GM18502 (cell line): Measurements from ENCODE around the gene NLGN2.

Experiments
- ATAC-seq: cut with Tn5 transposase; IDR thresholded peaks from one replicate; pipeline ENCODE4 v1.9.1; 2021; ENCODE audit warnings: mild to moderate bottlenecking; ENCODE audit not compliant: unreplicated experiment, poor library complexity

NLGN2 gene

DNA sequence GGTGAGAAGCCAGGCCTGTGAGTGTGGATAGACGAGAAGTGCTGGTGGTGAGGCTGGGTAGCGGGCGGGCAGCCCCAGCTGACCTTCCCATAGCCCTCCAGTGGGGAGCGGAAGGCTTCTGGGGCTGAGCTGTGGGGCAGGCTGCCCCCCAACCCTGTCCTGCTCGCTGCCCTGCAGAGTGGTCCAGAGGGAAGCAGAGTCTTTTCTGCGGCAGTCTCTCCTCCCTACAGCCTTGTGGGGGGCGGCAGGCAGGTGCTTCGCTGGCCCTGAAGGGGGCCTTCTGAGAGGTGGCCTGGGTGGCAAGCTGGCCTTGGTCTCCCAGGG, 3.7 kb downstream of the NLGN2 start:
- no peak for ATAC-seq

DNA sequence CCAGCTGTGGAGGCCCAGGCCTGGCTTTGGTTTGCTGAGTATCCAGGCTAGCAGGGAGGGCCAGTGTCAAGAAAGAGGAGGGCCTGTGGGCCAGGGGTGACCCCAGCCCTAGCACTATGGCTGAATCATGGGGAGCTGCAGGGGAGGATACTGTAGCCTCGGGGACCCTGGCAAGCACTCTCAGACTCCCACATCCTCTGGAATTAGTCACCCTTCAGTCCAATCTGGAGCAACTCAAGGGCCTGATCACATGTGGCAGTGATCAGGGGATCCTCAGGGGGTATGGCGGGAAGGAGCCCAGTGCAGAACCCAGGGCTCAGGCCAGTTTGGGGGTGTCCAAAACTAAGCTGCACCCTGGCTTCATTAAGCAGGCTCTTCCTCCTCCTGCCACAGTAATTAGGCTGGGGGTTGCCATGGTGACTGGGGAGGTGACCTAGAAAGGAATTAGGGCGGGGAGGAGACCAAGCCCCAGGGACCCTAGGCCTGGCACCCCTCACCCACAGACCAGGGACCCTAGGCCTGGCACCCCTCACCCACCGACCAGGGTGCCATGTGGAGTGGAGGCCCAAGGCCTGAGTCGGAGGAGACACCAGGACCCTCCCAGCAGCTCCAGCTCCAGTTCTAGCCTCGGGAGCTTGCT, 5.8 kb downstream of the NLGN2 start:
- ATAC-seq, result no peak

DNA sequence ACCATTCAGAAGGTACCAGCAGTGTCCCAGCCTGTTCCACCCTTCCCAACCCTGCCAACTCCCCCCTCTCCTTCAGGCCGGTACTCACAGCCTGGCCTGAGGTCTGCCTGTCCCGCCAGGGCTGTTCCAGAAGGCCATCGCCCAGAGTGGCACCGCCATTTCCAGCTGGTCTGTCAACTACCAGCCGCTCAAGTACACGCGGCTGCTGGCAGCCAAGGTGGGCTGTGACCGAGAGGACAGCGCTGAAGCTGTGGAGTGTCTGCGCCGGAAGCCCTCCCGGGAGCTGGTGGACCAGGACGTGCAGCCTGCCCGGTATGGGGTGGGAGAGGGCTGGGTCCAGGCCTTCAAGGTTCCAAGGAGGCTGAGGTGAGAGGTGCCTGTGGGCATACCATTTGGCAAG, 7.2 kb downstream of the NLGN2 start:
- ATAC-seq, result no peak

DNA sequence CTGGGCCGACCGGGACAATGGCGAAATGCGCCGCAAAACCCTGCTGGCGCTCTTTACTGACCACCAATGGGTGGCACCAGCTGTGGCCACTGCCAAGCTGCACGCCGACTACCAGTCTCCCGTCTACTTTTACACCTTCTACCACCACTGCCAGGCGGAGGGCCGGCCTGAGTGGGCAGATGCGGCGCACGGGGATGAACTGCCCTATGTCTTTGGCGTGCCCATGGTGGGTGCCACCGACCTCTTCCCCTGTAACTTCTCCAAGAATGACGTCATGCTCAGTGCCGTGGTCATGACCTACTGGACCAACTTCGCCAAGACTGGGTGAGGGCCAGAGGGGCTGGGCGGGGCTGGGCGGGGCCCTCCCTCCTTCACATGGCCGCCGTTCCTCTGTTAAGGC, 8.1 kb downstream of the NLGN2 start:
- no peak for ATAC-seq

DNA sequence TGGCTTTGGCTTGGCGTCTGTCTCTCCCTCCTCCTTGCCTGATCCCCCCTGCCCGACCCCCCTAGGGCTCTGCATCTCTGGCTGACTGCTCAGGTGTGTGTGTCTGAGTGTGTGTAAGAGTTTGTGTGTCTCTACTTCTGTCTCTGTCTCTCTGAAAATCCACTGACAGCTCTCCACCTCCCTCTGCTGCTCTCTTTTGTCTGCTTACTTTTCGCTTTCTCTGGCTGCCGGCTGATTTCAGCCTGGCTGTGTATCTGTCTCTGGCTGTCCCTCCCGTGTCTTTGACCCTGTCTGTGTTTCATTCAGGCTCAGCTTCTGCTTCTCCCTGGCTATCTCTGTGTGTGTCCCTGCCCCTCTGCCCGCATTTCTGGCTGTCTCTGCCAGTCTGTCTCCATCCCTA, 8.7 kb downstream of the NLGN2 start:
- no peak for ATAC-seq

DNA sequence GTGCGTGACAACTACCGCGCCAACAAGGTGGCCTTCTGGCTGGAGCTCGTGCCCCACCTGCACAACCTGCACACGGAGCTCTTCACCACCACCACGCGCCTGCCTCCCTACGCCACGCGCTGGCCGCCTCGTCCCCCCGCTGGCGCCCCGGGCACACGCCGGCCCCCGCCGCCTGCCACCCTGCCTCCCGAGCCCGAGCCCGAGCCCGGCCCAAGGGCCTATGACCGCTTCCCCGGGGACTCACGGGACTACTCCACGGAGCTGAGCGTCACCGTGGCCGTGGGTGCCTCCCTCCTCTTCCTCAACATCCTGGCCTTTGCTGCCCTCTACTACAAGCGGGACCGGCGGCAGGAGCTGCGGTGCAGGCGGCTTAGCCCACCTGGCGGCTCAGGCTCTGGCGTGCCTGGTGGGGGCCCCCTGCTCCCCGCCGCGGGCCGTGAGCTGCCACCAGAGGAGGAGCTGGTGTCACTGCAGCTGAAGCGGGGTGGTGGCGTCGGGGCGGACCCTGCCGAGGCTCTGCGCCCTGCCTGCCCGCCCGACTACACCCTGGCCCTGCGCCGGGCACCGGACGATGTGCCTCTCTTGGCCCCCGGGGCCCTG, 9.5 kb downstream of the NLGN2 start:
- no peak for ATAC-seq

DNA sequence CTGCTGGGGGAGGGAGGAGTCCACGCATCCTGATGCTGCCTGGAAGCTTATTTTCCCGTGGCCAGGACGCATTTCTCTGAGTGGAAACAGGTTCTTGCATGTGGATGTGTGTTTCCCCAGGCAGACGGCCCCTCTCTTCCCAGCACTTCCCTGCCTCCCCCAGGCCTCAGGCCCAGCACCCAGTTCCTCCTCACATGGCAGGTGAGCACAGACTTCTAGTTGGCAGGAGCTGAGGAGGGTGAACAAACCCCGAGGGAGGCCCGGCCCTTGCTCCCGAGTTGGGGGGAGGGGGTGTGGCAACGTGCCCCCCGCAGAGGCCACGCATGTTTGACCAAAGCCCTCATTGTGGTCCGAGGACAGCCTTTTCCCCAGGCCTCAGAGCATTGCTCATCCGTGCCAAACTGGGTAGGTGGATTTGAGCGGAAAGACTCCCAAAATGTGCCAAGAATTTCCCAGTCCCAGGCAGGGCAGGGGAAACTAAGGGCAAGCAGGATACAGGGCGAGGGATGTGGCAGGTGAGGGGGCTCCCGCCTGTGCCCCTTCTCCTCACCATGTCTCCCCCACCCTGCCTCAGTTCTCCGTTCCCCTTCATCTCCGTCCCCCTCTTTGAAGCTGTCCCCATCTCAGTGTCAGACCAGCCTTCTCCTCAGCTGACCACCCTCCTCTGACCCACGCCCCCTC, 11.0 kb downstream of the NLGN2 start:
- ATAC-seq, result no peak

DNA sequence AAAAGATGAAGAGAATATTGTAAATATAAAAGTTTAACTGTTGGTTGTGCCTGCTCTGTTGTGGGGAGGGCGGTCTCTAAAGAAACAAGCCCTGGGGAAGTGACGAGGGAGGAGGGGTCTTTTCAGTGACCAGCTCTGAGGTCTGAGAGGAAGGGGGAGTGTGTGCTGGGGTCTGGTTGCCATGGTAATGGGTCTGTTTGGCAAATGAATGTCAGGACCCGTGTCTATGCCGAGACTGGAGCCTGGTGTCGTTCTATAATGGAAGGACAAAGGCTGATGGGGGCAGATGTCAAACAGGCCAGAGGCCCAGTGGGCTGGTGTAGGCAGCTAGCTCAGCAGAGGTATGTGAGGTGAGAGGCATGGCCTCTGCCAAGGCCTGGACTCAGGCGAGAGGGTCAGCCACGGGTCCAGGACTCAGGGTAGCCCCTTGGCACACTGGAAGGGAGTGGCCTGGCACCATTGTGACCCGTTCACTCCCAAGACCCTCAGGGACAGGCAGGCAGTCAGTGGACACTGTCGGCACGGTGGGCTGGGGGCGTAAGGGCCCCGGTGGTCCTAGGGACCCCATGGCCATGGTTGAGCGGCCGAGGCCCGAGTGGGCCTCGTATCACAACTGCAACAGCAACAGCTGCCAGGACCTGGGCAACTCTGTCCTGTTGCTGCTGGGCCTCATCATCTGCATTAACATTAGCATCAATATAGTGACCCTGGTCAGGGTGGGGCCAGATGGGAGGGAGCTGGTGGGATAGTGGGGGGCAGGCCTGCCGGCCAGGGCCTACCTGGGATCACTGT, 12.4 kb downstream of the NLGN2 start, which contains the start of gene SPEM1:
Gene SPEM1, plus strand, starts transcription at position 506 of the 792 bp plus-strand sequence. Its CDS starts 61 bp downstream, at position 567.
- no peak for ATAC-seq

DNA sequence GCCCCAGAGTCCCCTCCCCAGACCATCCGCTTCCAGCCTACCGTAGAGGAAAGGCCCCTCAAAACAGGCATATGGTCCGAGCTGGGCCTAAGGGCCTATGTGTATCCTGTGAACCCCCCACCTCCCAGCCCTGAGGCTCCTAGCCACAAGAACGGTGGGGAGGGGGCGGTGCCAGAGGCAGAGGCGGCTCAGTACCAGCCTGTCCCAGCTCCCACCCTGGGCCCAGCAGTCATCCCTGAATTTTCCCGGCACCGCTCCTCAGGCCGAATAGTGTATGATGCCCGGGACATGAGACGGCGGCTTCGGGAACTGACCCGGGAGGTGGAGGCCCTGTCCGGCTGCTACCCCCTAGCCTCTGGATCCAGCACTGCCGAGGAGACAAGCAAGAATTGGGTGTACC, 13.5 kb downstream of the NLGN2 start:
- no peak for ATAC-seq

DNA sequence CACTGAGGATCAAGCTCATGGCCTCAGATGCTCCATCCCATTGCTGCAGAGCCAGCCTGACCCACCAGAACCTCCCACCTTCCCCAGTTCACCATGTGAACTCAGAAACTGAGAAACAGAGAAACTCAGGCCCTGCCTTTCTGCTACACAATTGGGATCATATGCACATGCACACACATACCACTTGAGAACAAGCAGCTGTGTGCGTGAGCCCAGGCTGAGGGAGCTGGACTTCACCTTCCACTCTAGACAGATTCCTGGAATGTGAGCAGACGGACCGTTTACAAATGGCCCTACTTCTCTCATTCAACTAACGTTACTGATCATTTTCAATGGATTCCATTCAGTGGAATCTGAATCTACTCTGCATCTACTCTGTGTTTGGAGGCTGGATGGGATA, 16.0 kb downstream of the NLGN2 start:
- ATAC-seq, result no peak

DNA sequence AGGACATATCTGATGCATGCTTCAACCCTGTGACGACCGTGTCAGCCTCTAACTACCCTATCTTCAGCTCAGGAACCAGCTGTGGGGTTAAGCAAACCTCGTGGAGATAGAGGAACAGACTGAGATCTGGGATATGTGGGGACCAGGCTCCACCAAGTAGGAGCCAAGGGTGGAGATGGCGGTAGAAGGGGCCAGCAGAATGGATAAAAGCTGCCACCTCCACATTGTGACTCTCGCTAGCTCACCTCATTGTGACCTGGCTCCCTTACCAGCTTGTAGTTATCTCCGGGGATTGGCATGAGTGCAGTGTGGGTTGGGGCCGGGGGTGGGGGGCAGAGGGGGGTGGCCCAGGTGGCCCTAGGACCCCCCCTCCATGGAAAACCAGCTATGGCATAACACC, 17.7 kb downstream of the NLGN2 start, which contains the start of gene SPEM2:
Gene SPEM2, plus strand, starts transcription at position 301 of the 400 bp plus-strand sequence. Its CDS starts 73 bp downstream, at position 374.
- ATAC-seq, result no peak

DNA sequence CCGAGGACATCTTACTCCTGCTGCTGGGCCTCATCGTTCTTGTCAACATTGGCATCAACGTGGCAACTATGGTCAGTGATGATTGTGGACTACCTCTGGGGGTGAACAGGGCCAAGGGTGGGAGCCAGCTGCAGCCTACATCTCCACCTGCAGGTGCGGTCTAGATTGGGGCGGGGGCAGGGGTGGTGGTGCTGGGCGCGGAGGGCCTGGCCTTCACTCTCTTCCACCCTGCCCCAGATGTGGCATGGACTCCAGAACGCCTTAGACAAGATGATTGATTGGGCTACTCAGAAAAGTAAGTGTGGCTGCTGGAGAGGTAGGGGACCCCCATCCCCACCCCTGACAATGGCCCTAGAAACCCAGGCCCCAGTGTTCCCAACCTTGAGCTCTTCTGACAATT, 18.1 kb downstream of the NLGN2 start:
- ATAC-seq, result no peak

DNA sequence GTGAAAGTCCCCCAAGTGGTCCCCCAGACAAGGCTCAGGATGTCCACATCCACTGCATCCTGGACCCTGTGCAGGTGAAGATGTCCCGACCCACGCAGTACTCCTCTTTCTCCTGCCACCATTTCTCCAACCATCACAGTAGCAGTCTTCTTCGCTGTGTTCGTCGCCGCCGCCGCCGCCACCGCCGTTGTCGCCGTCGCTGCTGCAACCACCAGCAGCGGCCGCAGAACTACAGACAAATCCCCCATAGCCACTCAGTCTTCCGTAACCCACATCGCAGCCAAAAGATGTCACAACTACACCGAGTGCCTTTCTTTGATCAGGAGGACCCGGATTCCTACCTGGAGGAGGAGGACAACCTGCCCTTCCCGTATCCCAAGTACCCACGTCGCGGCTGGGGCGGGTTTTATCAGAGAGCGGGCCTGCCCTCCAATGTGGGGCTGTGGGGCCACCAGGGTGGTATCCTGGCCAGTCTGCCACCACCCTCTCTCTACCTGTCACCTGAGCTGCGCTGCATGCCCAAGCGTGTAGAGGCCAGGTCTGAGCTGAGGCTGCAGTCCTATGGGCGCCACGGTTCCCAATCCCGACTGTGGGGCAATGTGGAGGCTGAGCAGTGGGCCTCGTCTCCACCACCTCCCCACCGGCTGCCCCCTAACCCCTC, 18.7 kb downstream of the NLGN2 start:
- ATAC-seq, result no peak

DNA sequence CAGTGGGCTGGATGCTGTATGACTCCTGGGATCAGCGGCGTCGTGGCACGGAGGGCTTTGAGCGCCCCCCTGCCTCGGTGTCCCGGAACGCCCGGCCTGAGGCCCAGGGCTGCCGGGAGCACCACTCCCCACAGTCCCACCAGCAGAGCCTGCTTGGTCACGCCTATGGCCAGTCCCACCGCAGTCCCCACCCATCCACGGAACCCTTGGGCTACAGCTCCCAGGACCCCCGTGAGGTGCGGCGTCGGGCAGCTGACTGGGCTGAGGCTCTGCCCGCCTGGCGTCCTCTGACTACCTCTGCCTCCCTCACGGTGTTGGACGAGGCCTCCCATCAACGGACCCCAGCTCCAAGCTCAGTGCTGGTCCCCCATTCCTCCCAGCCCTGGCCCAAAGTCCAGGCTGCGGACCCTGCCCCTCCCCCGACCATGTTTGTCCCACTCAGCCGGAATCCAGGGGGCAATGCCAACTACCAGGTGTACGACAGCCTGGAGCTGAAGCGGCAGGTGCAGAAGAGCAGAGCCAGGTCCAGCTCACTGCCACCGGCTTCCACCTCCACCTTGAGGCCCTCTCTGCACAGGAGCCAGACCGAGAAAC, 19.3 kb downstream of the NLGN2 start:
- no peak for ATAC-seq

DNA sequence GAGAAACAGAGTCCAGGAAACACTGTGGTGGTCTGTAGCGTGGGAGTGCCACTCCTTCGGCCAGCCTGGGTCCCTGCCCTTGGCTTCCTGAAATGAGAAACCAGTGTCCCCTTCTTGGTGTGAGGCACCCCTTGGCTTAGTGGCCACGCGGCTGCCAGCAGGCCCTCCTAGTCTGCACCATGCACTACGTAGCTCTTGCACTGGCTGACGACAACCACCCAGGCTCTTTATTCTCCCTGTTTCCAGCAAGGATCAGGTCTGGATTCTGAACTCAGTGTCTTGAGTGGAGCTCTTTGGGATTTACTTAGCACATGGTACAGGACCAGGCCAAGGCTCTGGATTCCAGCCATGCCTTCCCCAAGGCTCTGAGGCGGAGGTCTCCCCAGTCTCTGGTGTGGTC, 19.9 kb downstream of the NLGN2 start:
- no peak for ATAC-seq

DNA sequence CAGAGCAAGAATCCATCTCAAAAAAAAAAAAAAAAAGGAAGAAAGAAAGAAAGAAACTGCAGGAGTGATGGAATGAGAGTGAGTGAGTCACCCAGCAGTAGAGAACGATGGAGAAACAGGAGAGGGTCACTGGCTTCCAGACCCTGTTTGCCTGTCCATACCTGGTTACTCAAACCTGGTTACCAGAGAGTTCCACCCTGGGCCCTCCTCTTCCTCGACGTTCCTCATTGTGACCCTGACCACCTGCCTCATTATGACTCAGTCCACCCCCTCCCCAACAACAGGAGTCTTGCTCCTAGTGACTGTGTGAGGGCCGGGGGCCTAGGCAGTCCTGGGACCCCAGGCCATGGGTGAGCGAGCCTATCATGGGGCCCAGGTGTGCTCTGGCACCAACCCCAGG, 20.9 kb downstream of the NLGN2 start, which contains the start of gene SPEM3:
Gene SPEM3, plus strand, starts transcription at position 301 of the 400 bp plus-strand sequence. Its CDS starts 46 bp downstream, at position 347.
- no peak for ATAC-seq

DNA sequence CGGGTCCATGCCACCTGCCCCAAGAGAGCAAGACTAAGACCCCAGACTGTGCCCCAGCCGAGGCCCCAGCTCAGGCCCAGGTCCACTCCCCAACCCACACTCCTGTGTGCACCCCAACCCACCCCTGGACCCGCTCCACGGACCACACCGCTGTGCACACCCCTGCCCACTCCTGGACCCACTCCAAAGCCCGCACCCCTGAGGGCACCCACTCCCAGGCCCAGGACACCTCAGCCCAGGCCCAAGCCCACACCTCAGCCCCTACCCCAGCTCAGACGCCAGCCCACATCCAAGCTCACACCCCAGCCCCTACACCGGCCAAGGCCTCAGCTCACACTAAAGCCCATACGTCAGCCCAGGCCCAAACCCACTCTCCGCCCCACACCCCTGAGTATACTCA, 22.1 kb downstream of the NLGN2 start:
- no peak for ATAC-seq

DNA sequence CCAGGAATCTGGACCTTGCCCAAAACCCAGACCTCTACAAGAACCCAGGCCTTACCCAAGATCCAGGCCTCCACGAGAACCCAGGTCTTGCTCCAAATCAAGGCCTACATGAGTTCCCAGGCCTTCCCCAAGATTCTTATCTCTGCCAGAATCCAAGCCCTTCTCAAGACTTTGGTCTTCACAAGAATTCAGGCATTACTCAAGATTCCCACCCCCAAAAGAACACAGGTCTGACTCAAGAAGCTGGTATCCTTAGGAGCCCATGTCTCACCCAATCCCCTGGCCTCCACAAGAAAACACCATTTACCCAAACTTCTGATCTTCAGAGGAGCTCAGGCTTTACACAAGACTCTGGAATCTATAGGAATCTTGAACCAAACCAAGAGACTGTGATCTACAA, 23.6 kb downstream of the NLGN2 start:
- ATAC-seq, result no peak

DNA sequence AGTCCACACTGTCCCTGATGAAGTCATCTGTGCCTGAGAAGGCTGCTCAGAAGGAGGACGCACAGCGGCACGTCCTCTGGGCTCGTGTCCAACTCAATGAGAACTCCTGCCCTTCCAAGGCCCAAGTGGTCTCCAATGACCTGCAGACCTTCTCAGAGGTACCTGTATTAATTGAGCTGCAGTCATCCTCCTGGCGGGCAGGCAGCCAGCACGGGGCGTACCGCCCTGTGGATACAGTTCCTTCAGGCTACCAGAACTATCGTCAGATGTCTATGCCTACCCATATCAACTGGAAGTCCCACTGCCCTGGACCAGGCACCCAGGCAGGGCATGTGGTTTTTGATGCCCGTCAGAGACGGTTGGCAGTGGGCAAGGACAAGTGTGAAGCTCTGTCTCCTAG, 24.7 kb downstream of the NLGN2 start:
- no peak for ATAC-seq
